Measurements from ENCODE around the gene MUC5AC. TPM values are rescaled to one million over a fixed set of nuclear protein-coding genes. Genes with fewer than 3 reads are reported as not detected.

MUC5AC gene
- total RNA-seq, 1 donor from 2014 or later: 1.4 TPM

DNA sequence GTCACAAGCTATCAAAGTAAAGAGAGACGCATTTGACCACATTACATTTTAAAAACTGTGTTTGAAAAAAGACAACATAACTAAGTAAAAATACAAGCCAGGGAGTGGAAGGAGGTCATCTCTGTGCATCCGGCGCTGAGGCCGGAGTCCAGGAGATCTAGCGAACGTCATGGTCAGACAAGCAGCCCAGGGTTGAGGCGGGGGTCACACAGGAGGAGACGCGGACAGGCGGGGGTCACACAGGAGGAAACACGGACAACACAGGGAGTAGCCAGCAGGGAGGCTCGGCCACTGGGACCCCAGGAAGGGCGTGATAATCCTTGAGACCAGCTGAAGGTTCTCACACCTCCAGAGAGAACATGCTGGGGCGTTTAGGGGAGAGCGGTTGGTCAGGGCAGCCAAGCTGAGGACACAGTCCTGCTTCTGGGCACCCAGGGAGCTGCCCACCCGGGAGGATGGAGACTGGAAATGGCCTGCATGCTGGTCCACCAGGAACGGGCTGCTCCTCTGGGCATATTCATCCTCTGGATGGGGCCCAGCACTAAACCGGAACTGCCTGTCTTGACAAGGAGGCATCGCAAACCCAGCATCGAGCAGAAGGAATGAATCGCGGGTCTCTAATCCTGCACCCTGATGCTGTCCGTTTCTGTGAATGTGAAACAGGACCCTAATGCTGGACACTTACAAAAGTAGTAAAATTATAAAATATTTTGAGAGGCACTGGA lies 40.9 kb upstream of the MUC5AC start:
- peak; percentile 63 for DNase-seq (ENCODE audit: extremely low spot score, unreplicated experiment)
- Mint-ChIP-seq H3K27ac (no peak overlapping the region), H3K9me3 (no peaks in the 10 kb centered on the region), H3K36me3 (no peaks in the 10 kb centered on the region), H3K4me1 (ENCODE audit: unreplicated experiment) (no peaks in the 10 kb centered on the region), H3K4me3 (no peak overlapping the region), H3K27me3 (peaks cover 16% of the 10 kb centered on the region)
- TF ChIP-seq, protein P1, sequence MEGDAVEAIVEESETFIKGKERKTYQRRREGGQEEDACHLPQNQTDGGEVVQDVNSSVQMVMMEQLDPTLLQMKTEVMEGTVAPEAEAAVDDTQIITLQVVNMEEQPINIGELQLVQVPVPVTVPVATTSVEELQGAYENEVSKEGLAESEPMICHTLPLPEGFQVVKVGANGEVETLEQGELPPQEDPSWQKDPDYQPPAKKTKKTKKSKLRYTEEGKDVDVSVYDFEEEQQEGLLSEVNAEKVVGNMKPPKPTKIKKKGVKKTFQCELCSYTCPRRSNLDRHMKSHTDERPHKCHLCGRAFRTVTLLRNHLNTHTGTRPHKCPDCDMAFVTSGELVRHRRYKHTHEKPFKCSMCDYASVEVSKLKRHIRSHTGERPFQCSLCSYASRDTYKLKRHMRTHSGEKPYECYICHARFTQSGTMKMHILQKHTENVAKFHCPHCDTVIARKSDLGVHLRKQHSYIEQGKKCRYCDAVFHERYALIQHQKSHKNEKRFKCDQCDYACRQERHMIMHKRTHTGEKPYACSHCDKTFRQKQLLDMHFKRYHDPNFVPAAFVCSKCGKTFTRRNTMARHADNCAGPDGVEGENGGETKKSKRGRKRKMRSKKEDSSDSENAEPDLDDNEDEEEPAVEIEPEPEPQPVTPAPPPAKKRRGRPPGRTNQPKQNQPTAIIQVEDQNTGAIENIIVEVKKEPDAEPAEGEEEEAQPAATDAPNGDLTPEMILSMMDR (conservative IDR thresholded peaks at IDR 0.05): no peak

DNA sequence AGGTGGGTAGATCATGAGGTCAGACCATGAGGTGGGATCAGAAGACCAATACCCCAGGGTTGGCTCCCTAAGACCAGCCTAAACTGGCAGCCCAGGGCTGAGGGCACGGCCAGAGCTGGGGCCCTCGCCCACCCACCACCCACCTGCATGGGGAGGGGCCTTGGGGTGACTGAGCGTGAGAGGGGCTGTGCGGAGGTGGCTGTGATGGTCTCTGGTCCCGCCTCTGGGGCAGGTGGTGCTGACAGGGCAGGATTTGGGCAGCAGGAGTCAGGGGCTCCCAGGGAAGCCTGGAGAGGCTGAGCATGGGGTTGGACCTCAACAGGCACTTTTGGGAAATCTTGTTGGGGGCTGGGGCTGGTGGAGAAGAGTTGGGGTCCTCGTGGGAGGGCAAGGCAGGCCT lies 39.8 kb upstream of the MUC5AC start:
- Mint-ChIP-seq H3K36me3 (no peaks in the 10 kb centered on the region), H3K27me3 (peaks cover 16% of the 10 kb centered on the region), H3K4me3 (no peak overlapping the region), H3K4me1 (ENCODE audit: unreplicated experiment) (no peaks in the 10 kb centered on the region), H3K27ac (no peak overlapping the region), H3K9me3 (no peaks in the 10 kb centered on the region)
- TF ChIP-seq, protein P1 (conservative IDR thresholded peaks at IDR 0.05): no peak
- DNase-seq (ENCODE audit: extremely low spot score, unreplicated experiment): peak; percentile 56

DNA sequence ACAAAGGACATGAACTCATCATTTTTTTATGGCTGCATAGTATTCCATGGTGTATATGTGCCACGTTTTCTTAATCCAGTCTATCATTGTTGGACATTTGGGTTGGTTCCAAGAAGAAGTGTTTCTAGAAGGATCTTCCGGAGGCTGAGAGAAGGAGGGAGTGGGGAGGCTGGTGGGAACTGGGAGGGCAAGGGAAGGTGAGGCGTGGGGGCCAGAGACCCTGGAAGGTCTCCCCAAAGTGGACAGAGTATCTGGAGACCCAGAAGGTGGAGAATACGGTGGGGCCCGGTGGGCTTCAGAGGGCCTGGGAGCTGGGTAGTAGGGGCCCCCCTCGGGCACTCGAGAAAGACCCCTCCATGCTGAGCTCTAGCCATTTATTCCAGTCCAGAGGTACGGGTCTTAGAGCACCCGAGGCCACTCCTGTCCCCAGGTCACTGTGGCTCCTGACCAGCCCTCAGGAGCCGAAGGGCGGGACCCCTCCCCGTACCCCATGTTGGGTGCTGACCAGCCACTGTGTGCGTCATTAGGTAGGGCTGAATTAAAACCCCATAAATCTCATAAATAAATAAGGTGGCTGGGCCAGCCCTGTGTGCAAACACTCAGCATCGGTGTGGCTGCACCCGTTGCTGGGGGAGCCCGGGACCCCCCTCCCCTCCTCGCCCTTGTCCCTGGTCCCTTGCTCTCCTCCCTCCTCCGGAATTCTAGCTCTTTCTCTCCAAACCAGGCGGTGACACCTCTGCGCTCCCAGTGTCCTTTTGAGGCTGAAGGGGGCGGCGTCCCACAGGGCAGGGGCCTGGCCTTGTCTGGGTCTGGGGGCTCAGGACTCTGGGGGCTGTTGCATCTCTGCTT lies 38.8 kb upstream of the MUC5AC start:
- Mint-ChIP-seq H3K4me1 (ENCODE audit: unreplicated experiment) (no peaks in the 10 kb centered on the region), H3K36me3 (no peaks in the 10 kb centered on the region), H3K9me3 (no peaks in the 10 kb centered on the region), H3K27me3 (peaks cover 22% of the 10 kb centered on the region), H3K27ac (no peak overlapping the region), H3K4me3 (no peak overlapping the region)
- peak; percentile 62 for DNase-seq (ENCODE audit: extremely low spot score, unreplicated experiment)
- TF ChIP-seq, protein P1 (conservative IDR thresholded peaks at IDR 0.05): no peak

DNA sequence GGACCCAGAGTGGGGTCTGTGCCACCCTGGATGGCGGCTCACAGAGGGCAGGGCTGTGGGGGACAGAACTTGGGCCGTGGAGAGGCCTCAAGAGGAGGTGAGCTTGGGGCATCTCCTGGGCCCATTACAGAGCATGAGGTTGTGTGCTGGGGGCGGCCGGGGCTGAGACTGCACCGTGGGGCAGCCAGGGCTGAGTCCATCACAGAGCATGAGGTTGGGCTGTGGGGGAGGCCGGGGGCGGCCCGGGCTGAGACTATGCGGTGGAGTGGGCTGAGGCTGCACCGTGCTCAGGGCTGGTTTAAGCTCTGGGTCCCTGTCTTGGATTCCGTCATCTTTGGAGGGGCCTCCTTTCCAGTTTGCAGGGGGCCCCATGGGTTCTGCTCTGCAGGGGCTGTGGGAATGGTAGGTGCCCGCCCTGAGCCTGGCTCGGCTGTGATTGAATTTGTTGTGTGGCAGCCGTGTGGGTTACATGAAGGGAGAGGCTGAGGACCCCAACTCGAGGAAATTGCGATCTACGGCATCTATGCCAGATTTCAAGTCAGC lies 38.1 kb upstream of the MUC5AC start:
- Mint-ChIP-seq H3K4me1 (ENCODE audit: unreplicated experiment) (no peaks in the 10 kb centered on the region), H3K4me3 (no peak overlapping the region), H3K27me3 (peaks cover 23% of the 10 kb centered on the region), H3K36me3 (no peaks in the 10 kb centered on the region), H3K9me3 (no peaks in the 10 kb centered on the region), H3K27ac (no peak overlapping the region)
- peak; percentile 68 for DNase-seq (ENCODE audit: extremely low spot score, unreplicated experiment)
- TF ChIP-seq, protein P1 (conservative IDR thresholded peaks at IDR 0.05): no peak

DNA sequence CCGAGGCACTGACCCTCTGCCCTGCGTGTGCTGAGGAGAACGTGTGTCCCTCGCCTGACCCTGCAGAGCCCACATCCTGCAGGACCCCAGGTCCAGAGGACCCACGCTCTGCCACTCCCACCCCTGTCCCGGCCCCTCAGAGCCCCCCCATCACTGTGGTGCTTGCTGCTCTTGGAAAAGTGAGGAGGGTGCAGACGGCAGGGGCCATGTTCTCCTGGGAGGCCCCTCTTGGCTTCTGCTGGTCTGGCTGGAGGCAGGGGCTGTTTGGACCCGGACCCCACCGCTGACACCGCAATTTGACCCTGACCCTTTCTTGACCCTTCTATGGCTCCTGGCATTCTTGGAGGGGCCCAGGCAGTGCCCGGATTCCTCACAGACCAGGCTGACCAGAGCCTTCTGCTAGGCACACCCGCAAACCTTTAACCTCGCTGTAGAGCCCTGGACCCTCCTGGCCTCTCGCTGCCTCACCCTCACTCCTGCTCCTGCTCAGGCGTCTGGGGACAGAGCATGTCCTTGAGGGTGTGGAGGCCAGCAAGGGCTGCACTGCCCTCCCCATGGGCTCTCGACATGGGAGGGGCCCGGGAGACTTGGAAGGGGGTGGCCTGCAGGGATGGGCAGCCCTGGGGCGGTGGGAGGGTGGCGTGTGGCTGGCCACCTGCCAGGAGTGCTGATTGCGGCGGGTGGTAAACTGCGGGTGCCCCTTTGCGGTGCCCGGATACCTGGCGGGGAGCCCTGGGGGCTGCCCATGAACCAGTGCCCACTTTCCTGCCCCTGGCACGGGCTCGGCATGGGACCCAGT lies 37.0 kb upstream of the MUC5AC start:
- Mint-ChIP-seq H3K27me3 (peaks cover 19% of the 10 kb centered on the region), H3K9me3 (no peaks in the 10 kb centered on the region), H3K36me3 (no peaks in the 10 kb centered on the region), H3K4me3 (no peak overlapping the region), H3K27ac (no peak overlapping the region), H3K4me1 (ENCODE audit: unreplicated experiment) (no peaks in the 10 kb centered on the region)
- DNase-seq (ENCODE audit: extremely low spot score, unreplicated experiment): no peak
- TF ChIP-seq, protein P1 (conservative IDR thresholded peaks at IDR 0.05): no peak
